K562 (cell line): ENCODE data around the gene PDE8A. TPM values are rescaled to one million over a fixed set of nuclear protein-coding genes. Genes with fewer than 3 reads are reported as not detected.

Source experiments
- CREM ChIP-seq: IDR thresholded peaks from 2 replicates; pipeline ENCODE4 v1.6.1; 2014; ENCODE audit warnings: antibody characterized with exemption, low read depth
- ETV1 ChIP-seq: fragments of 450-650 bp; conservative IDR thresholded peaks from 2 replicates; pipeline ENCODE4 v1.6.1; 2016; ENCODE audit warnings: missing genetic modification characterization, control low read depth, low read depth, missing compliant biosample characterization
- HCFC1 ChIP-seq: IDR thresholded peaks from 2 replicates; pipeline ENCODE4 v1.6.1; 2012; ENCODE audit warnings: low read depth, low read length, improper control_type of control experiment
- HDGF ChIP-seq: fragments of 450-650 bp; IDR thresholded peaks from 2 replicates; pipeline ENCODE4 v1.6.1; 2016
- ID3 ChIP-seq, 2 experiments: fragments of 250-450 bp in 1 of 2; fragments of 450-650 bp in 1 of 2; sonication (Bioruptor Pico) in 1 of 2; IDR thresholded peaks; 2 replicates each; pipeline versions ENCODE4 v1.6.1 to v1.8.0; 2016 to 2021; ENCODE audit warnings: mild to moderate bottlenecking in 2 of 2, moderate library complexity in 2 of 2, missing compliant biosample characterization in 1 of 2, missing genetic modification characterization in 1 of 2
- L3MBTL2 ChIP-seq: fragments of 450-650 bp; IDR thresholded peaks from 2 replicates; pipeline ENCODE4 v1.6.1; 2016; ENCODE audit warnings: mild to moderate bottlenecking, moderate library complexity
- SNIP1 ChIP-seq: fragments of 450-650 bp; IDR thresholded peaks from 2 replicates; pipeline ENCODE4 v1.7.1; 2017; ENCODE audit warnings: low read depth, mild to moderate bottlenecking
- SRSF1 ChIP-seq: fragments of 200-400 bp; formaldehyde crosslinking; IDR thresholded peaks from 2 replicates; pipeline ENCODE4 v1.6.1; 2017; ENCODE audit warnings: mild to moderate bottlenecking, low read depth, low read length, moderate library complexity
- U2AF1 ChIP-seq: fragments of 200-400 bp; formaldehyde crosslinking; optimal IDR thresholded peaks from 2 replicates; pipeline ENCODE3; 2017; ENCODE audit warnings: mild to moderate bottlenecking, low read depth, low read length, moderate library complexity
- ZBTB40 ChIP-seq, 2 experiments: fragments of 450-650 bp in 1 of 2; sonication (generic) in 1 of 2; formaldehyde crosslinking in 1 of 2; IDR thresholded peaks; 2 replicates each; pipeline versions ENCODE4 v1.7.1 to v1.9.0; 2016 to 2022; ENCODE audit warnings: inconsistent platforms in 1 of 2, mild to moderate bottlenecking in 1 of 2, missing genetic modification reagents in 1 of 2
- ZNF41 ChIP-seq: fragments of 250-450 bp; sonication (Bioruptor Pico); conservative IDR thresholded peaks from 2 replicates; pipeline ENCODE4 v1.4.0; 2020; ENCODE audit warnings: mild to moderate bottlenecking
- ZNF785 ChIP-seq: fragments of 250-450 bp; sonication (Bioruptor Pico); IDR thresholded peaks from 2 replicates; pipeline ENCODE4 v1.4.0; 2020; ENCODE audit warnings: mild to moderate bottlenecking
- polyA plus RNA-seq, 8 experiments: library from polyadenylated mRNA; depleted of rRNA in 4 of 8; stranded (reverse) in 5 of 8; unstranded in 3 of 8; fragments of >200 nt; fragmentation: Nextera tagmentation in 2 of 8; fragmentation: Illumina TruSeq in 1 of 8; extraction: Ambion mirVana in 2 of 8; extraction: Trizol in 1 of 8; gene quantifications; 2 replicates each; pipeline versions ENCODE4 v1.2.1 to v1.2.3, GENCODE V29; 2011 to 2014; ENCODE audit warnings: inconsistent platforms in 1 of 8, missing spikeins in 1 of 8
- total RNA-seq, 7 experiments: library from RNA; depleted of rRNA in 6 of 7; stranded (reverse); fragments of >200 nt in 6 of 7; fragmentation: Illumina TruSeq in 2 of 7; extraction: Trizol in 2 of 7; gene quantifications; 2 replicates each; pipeline versions ENCODE4 v1.2.1 to v1.2.3, GENCODE V29; 2011 to 2021; ENCODE audit warnings: low replicate concordance in 1 of 7
- TF ChIP-seq, protein P1 (sequence below): sonication (generic); formaldehyde crosslinking; IDR thresholded peaks from 2 replicates; pipeline ENCODE4 v1.8.1; 2023; ENCODE audit warnings: mild to moderate bottlenecking, missing genetic modification reagents
- TF ChIP-seq, protein P2 (sequence below): conservative IDR thresholded peaks from 2 replicates; pipeline ENCODE4 v1.6.1; 2011; ENCODE audit warnings: low read depth, mild to moderate bottlenecking, low read length; ENCODE audit not compliant: control insufficient read depth

The PDE8A gene
- total and polyA plus RNA-seq, 9 of the 15 experiments (the other 6 are each of a cell fraction or from before 2014, with no cell fraction given), result 5.9 to 40.3 (median 19.8) TPM

GRCh38 chr15:84981054-84981710, 474 bp upstream of the PDE8A start (continued):
- TF ChIP-seq ZBTB40 (IDR thresholded peaks at IDR 0.05), result peak; percentile 41; the same call in 1 of the 2 replicates
- TF ChIP-seq ZBTB40 (CRISPR knock-in tag; IDR thresholded peaks at IDR 0.05), result no peak
- peak; percentile 13; the same call in 1 of the 2 replicates for TF ChIP-seq SRSF1
- TF ChIP-seq HCFC1, result peak; percentile 68
- TF ChIP-seq U2AF1, result peak; percentile 99
- TF ChIP-seq, protein P1, sequence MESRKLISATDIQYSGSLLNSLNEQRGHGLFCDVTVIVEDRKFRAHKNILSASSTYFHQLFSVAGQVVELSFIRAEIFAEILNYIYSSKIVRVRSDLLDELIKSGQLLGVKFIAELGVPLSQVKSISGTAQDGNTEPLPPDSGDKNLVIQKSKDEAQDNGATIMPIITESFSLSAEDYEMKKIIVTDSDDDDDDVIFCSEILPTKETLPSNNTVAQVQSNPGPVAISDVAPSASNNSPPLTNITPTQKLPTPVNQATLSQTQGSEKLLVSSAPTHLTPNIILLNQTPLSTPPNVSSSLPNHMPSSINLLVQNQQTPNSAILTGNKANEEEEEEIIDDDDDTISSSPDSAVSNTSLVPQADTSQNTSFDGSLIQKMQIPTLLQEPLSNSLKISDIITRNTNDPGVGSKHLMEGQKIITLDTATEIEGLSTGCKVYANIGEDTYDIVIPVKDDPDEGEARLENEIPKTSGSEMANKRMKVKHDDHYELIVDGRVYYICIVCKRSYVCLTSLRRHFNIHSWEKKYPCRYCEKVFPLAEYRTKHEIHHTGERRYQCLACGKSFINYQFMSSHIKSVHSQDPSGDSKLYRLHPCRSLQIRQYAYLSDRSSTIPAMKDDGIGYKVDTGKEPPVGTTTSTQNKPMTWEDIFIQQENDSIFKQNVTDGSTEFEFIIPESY (CRISPR knock-in tag), result peak; percentile 77
- no peak for TF ChIP-seq HDGF
- no peak for TF ChIP-seq SNIP1
- 0 out of 2 replicates have a peak, but pooled peaks have one; percentile 47 for TF ChIP-seq L3MBTL2
- TF ChIP-seq ID3 (CRISPR knock-in tag; IDR thresholded peaks at IDR 0.05), result no peak
- TF ChIP-seq ID3 (tag; IDR thresholded peaks at IDR 0.05), result peak; percentile 47; the same call in 1 of the 2 replicates
- TF ChIP-seq ETV1, result peak; percentile 37; the same call in 1 of the 2 replicates
- no peak for TF ChIP-seq ZNF41
- TF ChIP-seq ZNF785, result no peak
- TF ChIP-seq, protein P2, sequence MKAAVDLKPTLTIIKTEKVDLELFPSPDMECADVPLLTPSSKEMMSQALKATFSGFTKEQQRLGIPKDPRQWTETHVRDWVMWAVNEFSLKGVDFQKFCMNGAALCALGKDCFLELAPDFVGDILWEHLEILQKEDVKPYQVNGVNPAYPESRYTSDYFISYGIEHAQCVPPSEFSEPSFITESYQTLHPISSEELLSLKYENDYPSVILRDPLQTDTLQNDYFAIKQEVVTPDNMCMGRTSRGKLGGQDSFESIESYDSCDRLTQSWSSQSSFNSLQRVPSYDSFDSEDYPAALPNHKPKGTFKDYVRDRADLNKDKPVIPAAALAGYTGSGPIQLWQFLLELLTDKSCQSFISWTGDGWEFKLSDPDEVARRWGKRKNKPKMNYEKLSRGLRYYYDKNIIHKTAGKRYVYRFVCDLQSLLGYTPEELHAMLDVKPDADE, result no peak; the same call in 1 of the 2 replicates
- TF ChIP-seq CREM, result peak; percentile 93
